H1 (cell line): ENCODE results near the gene L3MBTL2. TPM values are rescaled to one million over a fixed set of nuclear protein-coding genes. Genes with fewer than 3 reads are reported as not detected.
"Not testable (repeated sequence)": the region's sequence is repeated elsewhere in the genome, so short reads cannot be mapped to it uniquely, and the experiment has no call there.

Source experiments
- CTCF ChIA-PET: fragments of 300-600 bp; sonication (Branson Sonifier 250); formaldehyde crosslinking; loops from one replicate; lab custom pipeline; 2021; ENCODE audit not compliant: partially characterized antibody; lab: Charles Lee
- POLR2A ChIA-PET: fragments of 300-600 bp; sonication (Branson Sonifier 250); formaldehyde crosslinking; loops from one replicate; lab custom pipeline; 2021; ENCODE audit warnings: inconsistent platforms; ENCODE audit not compliant: partially characterized antibody; lab: Charles Lee
- DNase-seq, 2 experiments: peaks; one replicate each; pipeline versions ENCODE4 v3.0.0 to v3.0.0-alpha.2; 2010 to 2022; ENCODE audit warnings: low spot score in 2 of 2, low read depth in 1 of 2, mixed read lengths in 1 of 2
- FAIRE-seq: peaks from 2 replicates; lab custom pipeline; 2011; peaks lifted over from hg19 to GRCh38; lab: Jason Lieb, UNC
- H2AFZ ChIP-seq: 2 replicates; pipeline ENCODE4 v1.8.1; 2012; ENCODE audit warnings: low read length, inconsistent platforms
- H2AK5ac ChIP-seq: 2 replicates; pipeline ENCODE4 v1.6.1; 2013; ENCODE audit warnings: low read depth, low read length
- H2BK120ac ChIP-seq: replicated peaks from 2 replicates; pipeline ENCODE3; 2013; ENCODE audit warnings: low read depth, low read length, inconsistent platforms
- H2BK12ac ChIP-seq: 2 replicates; pipeline ENCODE4 v1.6.1; 2013; ENCODE audit warnings: low read depth, low read length
- H2BK15ac ChIP-seq: 2 replicates; pipeline ENCODE4 v1.6.1; 2013; ENCODE audit warnings: low read length
- H2BK20ac ChIP-seq: 2 replicates; pipeline ENCODE4 v1.6.1; 2013; ENCODE audit warnings: low read length
- H2BK5ac ChIP-seq: 2 replicates; pipeline ENCODE4 v1.6.1; 2013; ENCODE audit warnings: low read depth, low read length
- H3K14ac ChIP-seq: 2 replicates; pipeline ENCODE4 v1.6.1; 2013; ENCODE audit warnings: inconsistent platforms; ENCODE audit not compliant: insufficient read length
- H3K18ac ChIP-seq: 2 replicates; pipeline ENCODE4 v1.6.1; 2013; ENCODE audit warnings: low read length; ENCODE audit errors: extremely low read depth
- H3K23ac ChIP-seq: 2 replicates; pipeline ENCODE4 v1.6.1; 2013; ENCODE audit warnings: inconsistent platforms; ENCODE audit not compliant: insufficient read length
- H3K23me2 ChIP-seq: 2 replicates; pipeline ENCODE4 v1.6.1; 2013; ENCODE audit warnings: low read depth, low read length
- H3K27ac ChIP-seq: 2 replicates; pipeline ENCODE4 v1.6.1; 2011; ENCODE audit warnings: low read depth, low read length, inconsistent platforms
- H3K27me3 ChIP-seq, 4 experiments: replicated peaks in 1 of 4; 1 replicate in 1 of 4; 2 replicates in 3 of 4; pipeline versions ENCODE4 v1.6.1 to v1.8.1; 2011 to 2013; ENCODE audit warnings: low read length in 3 of 4, mild to moderate bottlenecking in 3 of 4, inconsistent platforms in 2 of 4, mixed read lengths in 2 of 4, moderate library complexity in 1 of 4; ENCODE audit not compliant: control insufficient read depth in 3 of 4, insufficient read depth in 3 of 4; ENCODE audit errors: extremely low read depth in 1 of 4
- H3K36me3 ChIP-seq, 4 experiments: 2 replicates each; pipeline versions ENCODE4 v1.6.1 to v1.8.1; 2011 to 2013; ENCODE audit warnings: mild to moderate bottlenecking in 4 of 4, low read length in 3 of 4, moderate library complexity in 2 of 4, control low read depth in 1 of 4, inconsistent platforms in 1 of 4; ENCODE audit not compliant: insufficient read depth in 4 of 4, control insufficient read depth in 2 of 4
- H3K4ac ChIP-seq: replicated peaks from 2 replicates; pipeline ENCODE3; 2013; ENCODE audit warnings: low read length, low read depth, mixed read lengths, inconsistent platforms; ENCODE audit not compliant: insufficient read length
- H3K4me1 ChIP-seq, 4 experiments: replicated peaks in 1 of 4; 1 replicate in 1 of 4; 2 replicates in 3 of 4; pipeline versions ENCODE4 v1.6.1 to v1.8.1; 2011 to 2013; ENCODE audit warnings: low read length in 3 of 4, inconsistent platforms in 2 of 4, mixed read lengths in 1 of 4; ENCODE audit not compliant: insufficient read depth in 4 of 4, control insufficient read depth in 3 of 4
- H3K4me2 ChIP-seq, 2 experiments: 2 replicates each; pipeline versions ENCODE4 v1.6.1 to v1.8.1; 2011 to 2013; ENCODE audit warnings: low read depth in 2 of 2, low read length in 2 of 2, control low read depth in 1 of 2, inconsistent platforms in 1 of 2, mild to moderate bottlenecking in 1 of 2; ENCODE audit not compliant: insufficient read depth in 1 of 2
- H3K4me3 ChIP-seq, 4 experiments: fragments of 200-600, 300-600 bp in 1 of 4; sonication (generic), shearing (Covaris generic), sonication (Bioruptor Twin) in 1 of 4; 2 replicates each; pipeline versions ENCODE4 v1.5.1 to v1.8.1; 2011 to 2016; ENCODE audit warnings: low read length in 4 of 4, low read depth in 3 of 4, control low read depth in 2 of 4, inconsistent platforms in 2 of 4, mild to moderate bottlenecking in 2 of 4, mixed read lengths in 1 of 4, moderate library complexity in 1 of 4; ENCODE audit not compliant: insufficient read depth in 2 of 4; ENCODE audit errors: extremely low read depth in 1 of 4
- H3K56ac ChIP-seq: replicated peaks from 2 replicates; pipeline ENCODE3; 2013; ENCODE audit warnings: low read depth, mild to moderate bottlenecking, mixed read lengths, low read length, inconsistent platforms; ENCODE audit not compliant: insufficient read length
- H3K79me1 ChIP-seq: 2 replicates; pipeline ENCODE4 v1.6.1; 2013; ENCODE audit warnings: low read depth, low read length, control low read depth
- H3K79me2 ChIP-seq, 2 experiments: 2 replicates each; pipeline versions ENCODE4 v1.6.1 to v1.8.1; 2012 to 2013; ENCODE audit warnings: low read length in 2 of 2, mild to moderate bottlenecking in 2 of 2, inconsistent platforms in 1 of 2; ENCODE audit not compliant: insufficient read depth in 2 of 2, control insufficient read depth in 1 of 2
- H3K9ac ChIP-seq, 4 experiments: replicated peaks in 1 of 4; 1 replicate in 1 of 4; 2 replicates in 3 of 4; pipeline versions ENCODE4 v1.6.1 to v1.8.1; 2011 to 2013; ENCODE audit warnings: low read depth in 3 of 4, low read length in 3 of 4, control low read depth in 2 of 4, mild to moderate bottlenecking in 2 of 4, moderate library complexity in 2 of 4, inconsistent platforms in 1 of 4; ENCODE audit errors: extremely low read depth in 1 of 4
- H3K9me3 ChIP-seq, 2 experiments: 2 replicates each; pipeline versions ENCODE4 v1.6.1 to v1.8.1; 2012 to 2013; ENCODE audit warnings: mild to moderate bottlenecking in 2 of 2, moderate library complexity in 2 of 2, control low read depth in 1 of 2, inconsistent platforms in 1 of 2, low read depth in 1 of 2, low read length in 1 of 2, mixed read lengths in 1 of 2; ENCODE audit not compliant: insufficient read depth in 2 of 2
- H4K20me1 ChIP-seq, 2 experiments: replicated peaks in 1 of 2; 2 replicates each; pipeline versions ENCODE3 to v1.8.1; 2011 to 2013; ENCODE audit warnings: inconsistent platforms in 2 of 2, low read length in 2 of 2, mild to moderate bottlenecking in 1 of 2; ENCODE audit not compliant: insufficient read depth in 2 of 2, control insufficient read depth in 1 of 2
- H4K5ac ChIP-seq: 2 replicates; pipeline ENCODE4 v1.6.1; 2013; ENCODE audit warnings: low read length, low read depth, mixed read lengths, inconsistent platforms; ENCODE audit not compliant: insufficient read length
- H4K8ac ChIP-seq: 2 replicates; pipeline ENCODE4 v1.8.0; 2013; ENCODE audit warnings: mild to moderate bottlenecking, moderate library complexity, low read length, inconsistent platforms; ENCODE audit not compliant: insufficient read depth; ENCODE audit errors: extremely low read depth
- H4K91ac ChIP-seq: replicated peaks from 2 replicates; pipeline ENCODE3; 2013; ENCODE audit warnings: low read length, mixed read lengths, inconsistent platforms; ENCODE audit not compliant: insufficient read length
- WGBS, 2 experiments: shearing (Covaris generic) in 1 of 2; methylation state at CpG; one replicate each; pipeline versions ENCODE4 v1.1.6 to v1.1.7; 2013 to 2015; ENCODE audit warnings: low lambda C conversion rate in 2 of 2, mixed read lengths in 2 of 2, inconsistent platforms in 1 of 2, low coverage in 1 of 2, missing lambda C conversion rate in 1 of 2; ENCODE audit not compliant: insufficient replicate concordance in 2 of 2, insufficient coverage in 1 of 2, insufficient read length in 1 of 2; ENCODE audit errors: extremely low coverage in 1 of 2, missing lambda C conversion rate in 1 of 2; 5-methylcytosine and 5-hydroxymethylcytosine counted together
- polyA plus RNA-seq, 7 experiments: library from polyadenylated mRNA; depleted of rRNA in 3 of 7; stranded (reverse) in 5 of 7; unstranded in 2 of 7; fragments of >200 nt in 5 of 7; fragments of 200-250 nt in 2 of 7; gene quantifications; 1 replicate in 5 of 7; 2 replicates in 1 of 7; 4 replicates in 1 of 7; pipeline versions ENCODE4 v1.2.1 to v1.2.3, GENCODE V29; 2011 to 2013; ENCODE audit warnings: missing spikeins in 2 of 7, mixed read lengths in 2 of 7
- total RNA-seq: library from RNA; stranded (reverse); fragmentation: NEBNext Ultra II Directional; extraction: Animal tissue kit (Norgen Biotek cat#: 25700); gene quantifications from 2 replicates; pipeline ENCODE4 v1.2.1, GENCODE V29; 2021

The L3MBTL2 gene
- total and polyA plus RNA-seq, 2 of the 8 experiments (the other 6 are each of a cell fraction or from before 2014, with no cell fraction given): 23.9 to 24.9 TPM

DNA sequence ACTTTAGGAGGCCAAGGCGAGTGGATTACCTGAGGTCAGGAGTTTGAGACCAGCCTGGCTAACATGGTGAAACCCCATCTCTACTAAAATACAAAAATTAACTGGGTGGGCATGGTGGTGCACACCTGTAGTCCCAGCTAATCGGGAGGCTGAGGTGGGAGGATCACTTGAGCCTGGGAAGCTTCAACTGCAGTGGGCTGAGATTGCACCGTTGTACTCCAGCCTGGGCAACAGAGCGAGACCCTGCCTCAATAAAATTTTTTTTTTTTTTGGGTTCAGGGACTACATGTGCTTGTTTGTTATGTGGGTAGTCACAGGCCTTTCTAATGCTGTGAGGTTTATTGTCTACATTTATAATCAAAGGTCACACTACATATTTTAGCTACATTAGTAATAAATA is 54.6 kb downstream of the L3MBTL2 start:
- not testable (repeated sequence) for H3K9ac ChIP-seq, H2AK5ac ChIP-seq, H3K4me3 ChIP-seq, H3K14ac ChIP-seq, H2BK120ac ChIP-seq, H4K5ac ChIP-seq, DNase-seq, H3K9me3 ChIP-seq, H2BK12ac ChIP-seq, H3K27me3 ChIP-seq, H2BK5ac ChIP-seq, H3K79me1 ChIP-seq, H2AFZ ChIP-seq, H2BK15ac ChIP-seq, H4K91ac ChIP-seq, H3K23ac ChIP-seq, H3K27ac ChIP-seq, H3K4me1 ChIP-seq, H3K4ac ChIP-seq, H3K4me2 ChIP-seq, H2BK20ac ChIP-seq, H4K8ac ChIP-seq, H3K18ac ChIP-seq, H3K23me2 ChIP-seq, FAIRE-seq, H3K79me2 ChIP-seq, H3K56ac ChIP-seq
- WGBS, 2 experiments: 90% methylated on average over 4 of the region's 4 CpGs; no CpG with 5 or more reads in 1 of the 2 experiments
- peaks cover 15 to 27% of the 10 kb centered on the region in 2 experiments for H4K20me1 ChIP-seq
- peaks cover 61 to 95% (median 81%) of the 10 kb centered on the region in 4 experiments for H3K36me3 ChIP-seq
- ChIA-PET CTCF (interaction anchor here (0.7 kb wide), 1 partner anchor 1945 kb away, joined by 3 read pairs; no protein-coding TSS in a partner anchor), POLR2A (interaction anchor here (0.8 to 4.7 kb wide), 4 partner anchors 10 to 26 kb away, joined by 4 to 28 read pairs (median 14); partner anchors contain the start of gene RANGAP1)
